ENCODE results near the gene MATN4.
A peak's percentile ranks its signal among the peaks of the same experiment; 100 is the strongest.

MATN4 gene

GRCh38 chr20:45340951-45341350 lies 32.9 kb upstream of the MATN4 start:
- peak; percentile 64 for DNase-seq

GRCh38 chr20:45340236-45340847 lies 32.2 kb upstream of the MATN4 start:
- DNase-seq = no peak

- DNase-seq = no peak
Observed at GRCh38 chr20:45339799-45340198, 31.7 kb upstream of the MATN4 start.

- no peak for DNase-seq
Observed at GRCh38 chr20:45339084-45339483, 31.0 kb upstream of the MATN4 start.

- DNase-seq = no peak
Observed at GRCh38 chr20:45338121-45339030, 30.3 kb upstream of the MATN4 start.

- peak; percentile 66 for DNase-seq
Observed at GRCh38 chr20:45337367-45338120, 29.4 kb upstream of the MATN4 start.

- DNase-seq = no peak
Observed at GRCh38 chr20:45336530-45337366, 28.6 kb upstream of the MATN4 start.

GRCh38 chr20:45330476-45330875 lies 22.4 kb upstream of the MATN4 start:
- no peak for DNase-seq

- no peak for DNase-seq
Observed at GRCh38 chr20:45329497-45330319, 21.6 kb upstream of the MATN4 start.

- DNase-seq = peak; percentile 97
Observed at GRCh38 chr20:45328451-45328850, 20.4 kb upstream of the MATN4 start.

- peak; percentile 96 for DNase-seq
Observed at GRCh38 chr20:45325371-45325770, 17.3 kb upstream of the MATN4 start.

- DNase-seq = no peak
Observed at GRCh38 chr20:45323731-45324130, 15.6 kb upstream of the MATN4 start.

- DNase-seq = peak; percentile 85
Observed at GRCh38 chr20:45322952-45323383, 14.9 kb upstream of the MATN4 start.

GRCh38 chr20:45320948-45321595 lies 13.0 kb upstream of the MATN4 start:
- no peak for DNase-seq

- DNase-seq = no peak
Observed at GRCh38 chr20:45318948-45319347, 10.8 kb upstream of the MATN4 start.

GRCh38 chr20:45318386-45318939 lies 10.4 kb upstream of the MATN4 start:
- no peak for DNase-seq

GRCh38 chr20:45317826-45318225 lies 9.7 kb upstream of the MATN4 start:
- no peak for DNase-seq

GRCh38 chr20:45316150-45317080 lies 8.3 kb upstream of the MATN4 start:
- DNase-seq = no peak

- DNase-seq = no peak
Observed at GRCh38 chr20:45315672-45316071, 7.6 kb upstream of the MATN4 start.

- DNase-seq = no peak
Observed at GRCh38 chr20:45313943-45314342, 5.8 kb upstream of the MATN4 start.
